Left renal cortex interstitium (tissue), 4 donors: ENCODE measurements around the gene NPEPPS. TPM values are rescaled to one million over a fixed set of nuclear protein-coding genes. Genes with fewer than 3 reads are reported as not detected.

Experiments
- DNase-seq, 4 donors: peaks; one replicate each; pipeline ENCODE4 v3.0.0-alpha.2; 2013; ENCODE audit warnings: low read depth in 4 of 4, low spot score in 2 of 4, missing footprints in 1 of 4
- polyA plus RNA-seq, 4 donors: library from polyadenylated mRNA; unstranded; fragments of 120-200 nt; gene quantifications; one replicate each; pipeline ENCODE4 v1.2.1, GENCODE V29; 2013; ENCODE audit not compliant: insufficient read length in 4 of 4

The NPEPPS gene
- polyA plus RNA-seq, 4 donors: 104 to 223 (median 161) TPM

GRCh38 chr17:47653442-47653841, 122.5 kb downstream of the NPEPPS start:
- DNase-seq: no peak

- DNase-seq: no peak
These were observed 124.1 kb downstream of the NPEPPS start for GRCh38 chr17:47654991-47655390.

DNA sequence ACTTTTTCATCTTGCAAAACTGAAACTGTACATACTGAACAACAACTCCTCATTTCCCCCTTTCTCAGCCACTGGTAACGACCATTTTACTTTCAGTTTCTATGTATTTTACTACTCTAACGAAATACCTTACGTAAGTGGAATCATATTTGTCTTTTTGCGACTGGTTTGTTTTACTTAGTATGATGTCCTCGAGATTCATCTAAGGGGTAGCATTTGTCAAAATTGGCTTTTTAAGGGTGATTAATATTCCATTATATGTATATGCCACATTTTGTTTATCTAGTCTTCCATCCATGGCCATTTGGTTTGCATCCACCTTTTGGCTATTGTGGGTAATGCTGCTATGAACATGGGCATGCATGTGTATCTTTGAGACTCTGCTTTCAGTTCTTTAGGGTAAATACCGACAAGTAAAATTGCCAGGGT, 129.2 kb downstream of the NPEPPS start:
- DNase-seq: no peak

- peak in 3 of 4 donors; percentile 26 to 65 (median 32) for DNase-seq
These were observed 133.2 kb downstream of the NPEPPS start for GRCh38 chr17:47663912-47664623.

DNA sequence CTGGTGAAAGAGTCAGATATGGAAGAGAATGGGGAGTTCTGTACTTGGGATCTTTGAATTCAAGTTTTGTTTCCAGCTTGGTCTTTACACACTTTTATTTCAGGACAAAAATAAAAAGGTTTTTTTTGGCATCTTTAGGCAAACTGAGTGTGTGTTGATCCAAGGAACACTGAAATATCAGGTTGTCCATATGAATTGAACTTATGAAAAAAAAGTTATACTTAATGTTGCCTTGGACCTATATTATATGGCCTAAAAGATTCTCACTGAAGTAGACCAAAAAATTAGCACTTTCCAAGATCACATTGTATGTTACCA, 133.7 kb downstream of the NPEPPS start:
- DNase-seq: no peak

- no peak for DNase-seq
These were observed 134.7 kb downstream of the NPEPPS start for GRCh38 chr17:47665655-47666054.

DNA sequence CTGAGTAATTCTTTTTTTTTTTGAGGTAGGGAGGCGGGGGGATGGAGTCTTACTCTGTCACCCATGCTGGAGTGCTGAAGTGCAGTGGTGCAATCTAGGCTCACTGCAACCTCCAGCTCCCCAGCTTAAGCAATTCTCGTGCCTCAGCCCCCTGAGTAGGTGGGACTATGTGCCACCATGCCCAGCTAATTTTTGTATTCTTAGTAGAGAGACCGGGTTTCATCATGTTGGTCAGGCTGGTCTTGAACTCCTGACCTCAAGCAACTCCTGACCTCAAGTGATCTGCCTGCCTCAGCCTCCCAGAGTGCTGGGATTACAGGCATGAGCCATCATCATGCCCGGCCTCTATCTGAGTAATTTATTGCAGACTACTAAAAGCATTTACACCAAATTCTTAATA, 138.2 kb downstream of the NPEPPS start:
- DNase-seq: no peak

- no peak for DNase-seq
These were observed 139.2 kb downstream of the NPEPPS start for GRCh38 chr17:47670064-47670463.

Other genes starting within 250 kb of the NPEPPS start
- gene EFCAB13, start 207.2 kb upstream of the NPEPPS start, polyA plus RNA-seq: 10 to 100 TPM in 1 of 4 donors, 1 to 10 TPM in 3; 4.5 to 17.2 (median 6.5) TPM
- gene KPNB1, start 118.8 kb downstream of the NPEPPS start, polyA plus RNA-seq: 100 to 1,000 TPM; 220 to 256 (median 244) TPM
- 10 to 100 TPM; 22.3 to 36.7 (median 30.5) TPM for gene TBKBP1, start 163.1 kb downstream of the NPEPPS start, polyA plus RNA-seq
- under 1 TPM; 0.03 to 0.21 (median 0.13) TPM for gene TBX21, start 202.1 kb downstream of the NPEPPS start, polyA plus RNA-seq